CD4-positive, alpha-beta T cell (primary cell): ENCODE results near the gene UFL1. TPM values are rescaled to one million over a fixed set of nuclear protein-coding genes. Genes with fewer than 3 reads are reported as not detected.
A peak's percentile ranks its signal among the peaks of the same experiment; 100 is the strongest.

ENCODE experiments used
- ATAC-seq: fragments of 200-7000 bp; cut with Tn5 transposase; one replicate; pipeline ENCODE4 v1.10.0; 2022; ENCODE audit warnings: mild to moderate bottlenecking; ENCODE audit not compliant: poor library complexity
- CTCF ChIA-PET: fragments of 350-600 bp; sonication (Branson Sonifier 250); formaldehyde crosslinking; loops from one replicate; lab custom pipeline; 2021; ENCODE audit warnings: antibody characterized with exemption, inconsistent platforms; lab: Charles Lee
- POLR2A ChIA-PET: fragments of 350-600 bp; sonication (Branson Sonifier 250); formaldehyde crosslinking; loops from one replicate; lab custom pipeline; 2021; ENCODE audit warnings: antibody characterized with exemption, inconsistent platforms; lab: Charles Lee
- DNase-seq, 14 experiments: peaks; one replicate each; pipeline ENCODE4 v3.0.0-alpha.2; 2013 to 2020; ENCODE audit warnings: mixed read lengths in 2 of 14
- H3K27ac ChIP-seq, 2 donors: one replicate each; pipeline versions ENCODE4 v1.5.1 to v1.7.0; 2013; ENCODE audit warnings: low read length in 2 of 2, low read depth in 1 of 2, mild to moderate bottlenecking in 1 of 2
- H3K27me3 ChIP-seq, 2 experiments: 1 replicate in 1 of 2; 2 replicates in 1 of 2; pipeline versions ENCODE4 v1.6.1 to v1.7.0; 2013; ENCODE audit warnings: low read length in 2 of 2, control low read depth in 1 of 2, mild to moderate bottlenecking in 1 of 2, moderate library complexity in 1 of 2; ENCODE audit not compliant: insufficient read depth in 2 of 2, control insufficient read depth in 1 of 2
- H3K36me3 ChIP-seq: one replicate; pipeline ENCODE4 v1.6.1; 2013; ENCODE audit warnings: low read length, control low read depth; ENCODE audit not compliant: insufficient read depth
- H3K4me1 ChIP-seq: one replicate; pipeline ENCODE4 v1.6.1; 2013; ENCODE audit warnings: low read length, control low read depth; ENCODE audit not compliant: insufficient read depth
- H3K4me3 ChIP-seq: one replicate; pipeline ENCODE4 v1.5.1; 2013; ENCODE audit warnings: mild to moderate bottlenecking, low read length, moderate library complexity
- H3K9me3 ChIP-seq, 2 experiments: 1 replicate in 1 of 2; 2 replicates in 1 of 2; pipeline versions ENCODE4 v1.6.1 to v1.7.0; 2013; ENCODE audit warnings: low read length in 2 of 2, mild to moderate bottlenecking in 2 of 2, control low read depth in 1 of 2, moderate library complexity in 1 of 2; ENCODE audit not compliant: control insufficient read depth in 1 of 2, insufficient read depth in 1 of 2
- H3K27ac Mint-ChIP-seq: one replicate; pipeline ENCODE4 v1.8.0; 2020; ENCODE audit warnings: mixed read lengths
- H3K27me3 Mint-ChIP-seq: one replicate; pipeline ENCODE4 v1.8.0; 2021; ENCODE audit warnings: mixed read lengths
- H3K36me3 Mint-ChIP-seq: one replicate; pipeline ENCODE4 v1.8.0; 2021; ENCODE audit warnings: low read depth, mixed read lengths
- H3K4me1 Mint-ChIP-seq: one replicate; pipeline ENCODE4 v1.8.0; 2021; ENCODE audit warnings: low read depth, mixed read lengths
- H3K4me3 Mint-ChIP-seq: one replicate; pipeline ENCODE4 v1.8.0; 2020; ENCODE audit warnings: mild to moderate bottlenecking, mixed read lengths
- H3K9me3 Mint-ChIP-seq: one replicate; pipeline ENCODE4 v1.8.0; 2020; ENCODE audit warnings: mixed read lengths
- intact Hi-C, 2 experiments: fragments of 100-400 bp; cut with DNase I in 1 of 2; cut with micrococcal nuclease in 1 of 2; formaldehyde crosslinking; loops; one replicate each; pipeline versions ENCODE4 v1.15.1 to v1.9.0; 2023 to 2025; cut with DNase I, micrococcal nuclease
- total RNA-seq, 174 experiments: library from RNA in 2 of 174; stranded (reverse) in 2 of 174; gene quantifications; one replicate each; pipeline ENCODE4 v1.2.3 and lab custom pipeline; 2021 to 2026
- TF ChIP-seq, protein P1 (sequence below): fragments of 200-600 bp; IDR thresholded peaks from one replicate; pipeline ENCODE4 v1.8.0; 2022; ENCODE audit warnings: antibody characterized with exemption, mild to moderate bottlenecking

The UFL1 gene
- total RNA-seq, 2 experiments from 2014 or later = 22.1 TPM

DNA sequence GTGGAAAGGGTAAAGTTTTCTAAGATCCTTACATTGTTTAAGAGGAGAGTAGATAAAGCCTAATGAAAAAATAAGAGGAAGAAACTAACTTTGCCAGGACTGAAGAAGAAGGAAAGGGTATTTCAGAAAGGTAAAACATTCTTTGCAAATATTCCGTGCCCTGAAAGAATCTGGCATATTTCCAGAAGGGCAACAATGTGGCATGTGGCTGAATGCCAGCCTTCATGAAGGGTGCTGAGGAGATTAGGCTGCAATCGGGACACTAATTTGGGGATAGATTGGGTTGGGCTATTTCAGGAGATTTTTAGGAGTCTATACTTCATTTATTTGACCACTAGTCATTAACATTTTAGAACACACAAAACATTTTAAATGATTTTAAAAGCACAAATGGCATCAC, 16.2 kb upstream of the UFL1 start:
- Histone ChIP-seq H3K27me3 (no peaks in the 10 kb centered on the region), H3K9me3 (peaks cover 8 to 9% of the 10 kb centered on the region in 2 experiments), H3K27ac (no peak overlapping the region), H3K4me3 (no peak overlapping the region), H3K4me1 (no peaks in the 10 kb centered on the region), H3K36me3 (no peaks in the 10 kb centered on the region)
- TF ChIP-seq, protein P1, sequence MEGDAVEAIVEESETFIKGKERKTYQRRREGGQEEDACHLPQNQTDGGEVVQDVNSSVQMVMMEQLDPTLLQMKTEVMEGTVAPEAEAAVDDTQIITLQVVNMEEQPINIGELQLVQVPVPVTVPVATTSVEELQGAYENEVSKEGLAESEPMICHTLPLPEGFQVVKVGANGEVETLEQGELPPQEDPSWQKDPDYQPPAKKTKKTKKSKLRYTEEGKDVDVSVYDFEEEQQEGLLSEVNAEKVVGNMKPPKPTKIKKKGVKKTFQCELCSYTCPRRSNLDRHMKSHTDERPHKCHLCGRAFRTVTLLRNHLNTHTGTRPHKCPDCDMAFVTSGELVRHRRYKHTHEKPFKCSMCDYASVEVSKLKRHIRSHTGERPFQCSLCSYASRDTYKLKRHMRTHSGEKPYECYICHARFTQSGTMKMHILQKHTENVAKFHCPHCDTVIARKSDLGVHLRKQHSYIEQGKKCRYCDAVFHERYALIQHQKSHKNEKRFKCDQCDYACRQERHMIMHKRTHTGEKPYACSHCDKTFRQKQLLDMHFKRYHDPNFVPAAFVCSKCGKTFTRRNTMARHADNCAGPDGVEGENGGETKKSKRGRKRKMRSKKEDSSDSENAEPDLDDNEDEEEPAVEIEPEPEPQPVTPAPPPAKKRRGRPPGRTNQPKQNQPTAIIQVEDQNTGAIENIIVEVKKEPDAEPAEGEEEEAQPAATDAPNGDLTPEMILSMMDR = no peak
- peaks cover 60% of the 10 kb centered on the region for H3K36me3 Mint-ChIP-seq
- ChIA-PET CTCF (no interaction called here), POLR2A (no interaction called here)
- ATAC-seq = no peak
- intact Hi-C loops = no loop called here
- no peaks in the 10 kb centered on the region for H3K27me3 Mint-ChIP-seq
- H3K27ac Mint-ChIP-seq = no peak overlapping the region
- no peak for DNase-seq
- H3K4me3 Mint-ChIP-seq = no peak overlapping the region
- H3K9me3 Mint-ChIP-seq = peaks cover 13% of the 10 kb centered on the region
- peaks cover 4% of the 10 kb centered on the region for H3K4me1 Mint-ChIP-seq

DNA sequence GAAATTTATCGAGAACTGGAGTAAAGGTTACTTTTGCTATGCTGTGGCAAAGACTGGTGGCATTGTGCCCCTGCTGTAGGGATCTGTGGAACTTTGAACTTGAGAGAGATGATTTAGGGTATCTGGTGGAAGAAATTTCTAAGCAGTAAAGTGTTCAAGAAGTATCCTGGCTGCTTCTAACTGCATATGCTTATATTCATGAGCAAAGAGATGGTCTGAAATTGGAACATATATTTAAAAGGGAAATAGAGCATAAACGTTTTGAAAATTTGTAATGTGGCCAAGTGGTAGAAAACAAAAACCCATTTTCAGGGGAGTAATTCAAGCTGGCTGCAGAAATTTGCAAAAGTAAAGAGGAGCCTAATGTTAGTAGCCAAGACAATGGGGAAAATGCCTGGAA, 12.3 kb upstream of the UFL1 start:
- Histone ChIP-seq H3K4me3 (no peak overlapping the region), H3K36me3 (peaks cover 11% of the 10 kb centered on the region), H3K9me3 (peaks cover 7 to 8% of the 10 kb centered on the region in 2 experiments), H3K27ac (no peak overlapping the region), H3K4me1 (no peaks in the 10 kb centered on the region), H3K27me3 (no peaks in the 10 kb centered on the region)
- ChIA-PET POLR2A (interaction anchor here (1.3 kb wide), 1 partner anchor 12 kb away, joined by 4 read pairs; the partner anchor contains the start of gene UFL1), CTCF (no interaction called here)
- H3K4me3 Mint-ChIP-seq = no peak overlapping the region
- TF ChIP-seq, protein P1 = no peak
- no peak for DNase-seq
- intact Hi-C loops = no loop called here
- no peak overlapping the region for H3K27ac Mint-ChIP-seq
- no peaks in the 10 kb centered on the region for H3K27me3 Mint-ChIP-seq
- H3K9me3 Mint-ChIP-seq = peaks cover 9% of the 10 kb centered on the region
- H3K4me1 Mint-ChIP-seq = no peaks in the 10 kb centered on the region
- ATAC-seq = no peak
- H3K36me3 Mint-ChIP-seq = peaks cover 65% of the 10 kb centered on the region

DNA sequence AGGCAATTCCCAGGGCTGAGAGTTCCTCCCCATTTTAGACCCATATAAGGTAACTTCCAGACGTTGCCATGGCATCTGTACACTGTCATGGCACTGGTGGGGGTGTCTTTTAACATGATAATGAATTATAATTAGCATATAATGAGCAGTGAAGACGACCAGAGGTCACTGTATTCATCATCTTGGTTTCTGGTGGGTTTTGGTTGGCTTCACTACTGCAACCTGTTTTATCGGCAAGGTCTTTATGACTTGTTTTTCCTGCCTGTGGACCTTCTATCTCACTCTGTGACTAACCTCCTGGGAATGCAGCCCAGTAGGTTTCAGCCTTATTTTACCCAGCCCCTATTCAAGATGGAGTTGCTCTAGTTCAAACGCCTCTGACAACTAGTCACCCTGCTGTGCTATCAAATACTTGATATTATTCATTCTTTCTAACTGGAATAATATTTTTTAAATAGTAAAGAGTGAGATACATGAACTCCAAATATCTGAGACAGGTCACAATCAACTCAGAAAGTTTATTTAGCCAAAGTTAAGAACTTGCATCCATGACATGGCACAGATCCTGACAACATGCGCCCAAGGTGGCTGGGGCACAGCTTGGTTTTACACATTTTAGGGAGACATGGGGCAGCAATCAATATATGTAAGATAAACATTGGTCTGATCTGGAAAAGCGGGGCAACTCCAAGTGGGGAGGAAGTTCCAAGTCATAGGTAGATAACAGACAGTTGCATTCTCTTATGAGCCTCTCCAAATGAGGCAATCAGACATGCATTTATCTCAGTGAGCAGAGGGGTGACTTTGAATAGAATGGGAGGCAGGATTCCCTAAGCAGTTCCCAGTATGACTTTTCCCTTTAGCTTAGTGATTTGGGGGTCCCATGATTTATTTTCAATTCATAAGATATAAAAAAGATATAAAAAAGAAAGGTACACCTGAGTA, 1.2 kb upstream of the UFL1 start:
- H3K27ac Mint-ChIP-seq = peak overlapping the region; percentile 100

More for the DNA sequence above, 1.2 kb upstream of the UFL1 start:
- H3K27me3 Mint-ChIP-seq = no peaks in the 10 kb centered on the region
- peaks cover 44% of the 10 kb centered on the region for H3K4me1 Mint-ChIP-seq
- ChIA-PET CTCF (no interaction called here), POLR2A (interaction anchor here (0.6 to 3.7 kb wide), 9 partner anchors 10 to 944 kb away, joined by 3 to 54 read pairs (median 3); partner anchors contain the start of genes KLHL32 and MANEA)
- peaks cover 26% of the 10 kb centered on the region for H3K36me3 Mint-ChIP-seq
- ATAC-seq = no peak
- DNase-seq = peak in 3 of 14 experiments; percentile 7 to 15 (median 13)
- Histone ChIP-seq H3K9me3 (no peaks in the 10 kb centered on the region), H3K4me3 (peak overlapping the region; percentile 91), H3K4me1 (peaks cover 11% of the 10 kb centered on the region), H3K27ac (peak overlapping the region in 1 of 2 donors; percentile 98), H3K36me3 (peaks cover 3% of the 10 kb centered on the region), H3K27me3 (no peaks in the 10 kb centered on the region)
- H3K4me3 Mint-ChIP-seq = peak overlapping the region; percentile 100
- TF ChIP-seq, protein P1 = no peak
- H3K9me3 Mint-ChIP-seq = no peaks in the 10 kb centered on the region
- intact Hi-C loops = loop anchor here (1.0 to 10.0 kb wide), 6 partner anchors 20 to 943 kb away; partner anchors contain the start of genes KLHL32 (in 2 of the 2), GPR63 (in 1 of the 2) and MANEA (in 1 of the 2)
